Spleen (tissue), 11 donors: ENCODE data around the gene SMARCE1. TPM values are rescaled to one million over a fixed set of nuclear protein-coding genes. Genes with fewer than 3 reads are reported as not detected.
A peak's percentile ranks its signal among the peaks of the same experiment; 100 is the strongest.

Experiments used
- DNase-seq: peaks from one replicate; pipeline ENCODE4 v3.0.0-alpha.2; 2020
- H3K27ac ChIP-seq, 8 donors: fragments of 200-600 bp; sonication (generic) in 7 of 8; 1 replicate in 4 of 8; 2 replicates in 4 of 8; pipeline versions ENCODE4 v1.5.0 to v1.8.0; 2016 to 2021; ENCODE audit warnings: inconsistent platforms in 4 of 8, mild to moderate bottlenecking in 4 of 8, moderate library complexity in 1 of 8
- H3K27me3 ChIP-seq, 7 donors: fragments of 200-600 bp; sonication (generic) in 6 of 7; replicated peaks in 1 of 7; 1 replicate in 4 of 7; 2 replicates in 3 of 7; pipeline versions ENCODE4 v1.5.0 to v1.8.0; 2016 to 2021; ENCODE audit warnings: inconsistent platforms in 3 of 7, mild to moderate bottlenecking in 1 of 7
- H3K36me3 ChIP-seq, 6 donors: fragments of 200-600 bp; sonication (generic) in 5 of 6; 1 replicate in 4 of 6; 2 replicates in 2 of 6; pipeline versions ENCODE4 v1.5.0 to v1.8.0; 2016 to 2021; ENCODE audit warnings: inconsistent platforms in 2 of 6
- H3K4me1 ChIP-seq, 6 donors: fragments of 200-600 bp; sonication (generic) in 5 of 6; 1 replicate in 3 of 6; 2 replicates in 3 of 6; pipeline versions ENCODE4 v1.5.0 to v1.8.0; 2016 to 2021; ENCODE audit warnings: inconsistent platforms in 3 of 6
- H3K4me3 ChIP-seq, 8 donors: fragments of 200-600 bp; sonication (generic) in 7 of 8; 1 replicate in 4 of 8; 2 replicates in 4 of 8; pipeline versions ENCODE4 v1.5.0 to v1.8.0; 2016 to 2021; ENCODE audit warnings: inconsistent platforms in 4 of 8, mild to moderate bottlenecking in 4 of 8, moderate library complexity in 2 of 8
- H3K9me3 ChIP-seq, 8 donors: fragments of 200-600 bp; sonication (generic) in 7 of 8; 1 replicate in 4 of 8; 2 replicates in 4 of 8; pipeline versions ENCODE4 v1.5.0 to v1.8.0; 2016 to 2021; ENCODE audit warnings: inconsistent platforms in 4 of 8
- CTCF ChIP-seq, 11 experiments: fragments of 200-600 bp in 7 of 11; fragments of 450-650 bp in 4 of 11; sonication (generic) in 4 of 11; IDR thresholded peaks in 8 of 11; conservative IDR thresholded peaks in 3 of 11; 1 replicate in 7 of 11; 2 replicates in 4 of 11; pipeline versions ENCODE4 v1.4.0 to v1.8.0; 2016 to 2021; ENCODE audit warnings: antibody characterized with exemption in 11 of 11, inconsistent platforms in 4 of 11, mild to moderate bottlenecking in 1 of 11
- POLR2A ChIP-seq, 3 donors: fragments of 450-650 bp; IDR thresholded peaks; one replicate each; pipeline ENCODE4 v1.5.1; 2017; ENCODE audit warnings: antibody characterized with exemption in 3 of 3, mild to moderate bottlenecking in 1 of 3
- POLR2AphosphoS5 ChIP-seq, 3 donors: sonication (generic); formaldehyde crosslinking; IDR thresholded peaks; one replicate each; pipeline ENCODE4 v1.5.1; 2017; ENCODE audit warnings: antibody characterized with exemption in 3 of 3
- WGBS, 5 donors: extraction: QIAGEN DNeasy Blood & Tissue Kit in 3 of 5; methylation state at CpG; one replicate each; pipeline versions ENCODE4 v1.1.5 to v1.1.7; 2013 to 2018; 5-methylcytosine and 5-hydroxymethylcytosine counted together
- intact Hi-C: fragments of 100-400 bp; cut with DNase I; formaldehyde crosslinking; loops from one replicate; pipeline ENCODE4 v1.15.0; 2023; ENCODE audit warnings: low total_unique reads
- polyA plus RNA-seq, 3 donors: library from polyadenylated mRNA; stranded (reverse); fragments of 200-250 nt; gene quantifications; one replicate each; pipeline ENCODE4 v1.2.1, GENCODE V29; 2013
- total RNA-seq, 7 donors: library from RNA; depleted of rRNA in 3 of 7; stranded (reverse); fragments of >200 nt in 3 of 7; fragmentation: NEBNext Ultra II Directional in 4 of 7; extraction: Animal tissue kit (Norgen Biotek cat#: 25700) in 4 of 7; gene quantifications; one replicate each; pipeline versions ENCODE4 v1.1.0 to v1.2.1, GENCODE V29; 2016 to 2021
- donor health status: healthy with polysubstance abuse.
- donor health status: DM: no; HTN: no; CAD: no; lungs with moderate emphysema.
- donor health status: DM: no; HTN: no; CAD: no.
- donor health status: Bipolar disorder and iron deficiency.
- donor health status: healthy.
- donor health status: DM: no; HTN: no; CAD: no.
- donor health status: DM: yes; HTN: yes; CAD: no.

The SMARCE1 gene
- total and polyA plus RNA-seq, 10 donors: 74.2 to 126 (median 89.4) TPM

- Histone ChIP-seq H3K27me3 (no peaks in the 10 kb centered on the region), H3K4me1 (peaks cover 0 to 86% (median 17%) of the 10 kb centered on the region in 6 donors), H3K4me3 (no peak overlapping the region), H3K27ac (peak overlapping the region in 4 of 8 donors; percentile 46 to 77 (median 63)), H3K36me3 (no peaks in the 10 kb centered on the region), H3K9me3 (no peaks in the 10 kb centered on the region)
- TF ChIP-seq POLR2AphosphoS5 (IDR thresholded peaks at IDR 0.05) (no peak), POLR2A (IDR thresholded peaks at IDR 0.05) (no peak), CTCF (IDR thresholded peaks at IDR 0.05 in 8 of 11, conservative IDR thresholded peaks at IDR 0.05 in 3 of 11) (no peak)
- no peak for DNase-seq
- intact Hi-C loops: no loop called here
- 65 to 86% (median 74%) methylated on average over 6 of the region's 6 CpGs for WGBS, 5 donors
These were observed 39.5 kb downstream of the SMARCE1 start for GRCh38 chr17:40608061-40608581.

DNA sequence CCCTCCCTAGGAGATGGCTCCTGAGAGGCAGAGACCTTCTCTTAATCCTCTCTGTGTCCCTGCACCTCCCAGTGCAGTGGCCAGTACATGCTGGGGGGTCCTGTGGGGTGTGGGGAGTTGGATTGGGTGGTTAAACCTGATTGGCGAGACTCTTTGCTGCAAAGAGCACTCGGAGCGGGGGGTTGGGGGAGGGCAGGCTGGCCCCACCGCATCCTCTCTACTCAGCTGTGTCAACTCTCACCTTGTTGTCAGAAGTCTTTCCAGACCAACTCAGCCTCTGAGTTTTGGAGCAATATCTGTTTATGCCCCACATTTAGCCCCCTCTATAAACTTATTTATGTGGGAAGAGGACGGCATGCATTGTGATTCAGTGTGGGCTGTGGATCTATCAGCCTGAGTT is 40.0 kb downstream of the SMARCE1 start:
- Histone ChIP-seq H3K9me3 (no peaks in the 10 kb centered on the region), H3K4me1 (peaks cover 0 to 86% (median 17%) of the 10 kb centered on the region in 6 donors), H3K36me3 (no peaks in the 10 kb centered on the region), H3K27ac (peak overlapping the region in 4 of 8 donors; percentile 46 to 77 (median 63)), H3K27me3 (no peaks in the 10 kb centered on the region), H3K4me3 (no peak overlapping the region)
- intact Hi-C loops: no loop called here
- TF ChIP-seq POLR2A (IDR thresholded peaks at IDR 0.05) (no peak), POLR2AphosphoS5 (IDR thresholded peaks at IDR 0.05) (no peak), CTCF (IDR thresholded peaks at IDR 0.05 in 8 of 11, conservative IDR thresholded peaks at IDR 0.05 in 3 of 11) (no peak)
- WGBS, 5 donors: 74 to 94% (median 82%) methylated on average over 2 to 5 of the region's 5 CpGs
- no peak for DNase-seq

DNA sequence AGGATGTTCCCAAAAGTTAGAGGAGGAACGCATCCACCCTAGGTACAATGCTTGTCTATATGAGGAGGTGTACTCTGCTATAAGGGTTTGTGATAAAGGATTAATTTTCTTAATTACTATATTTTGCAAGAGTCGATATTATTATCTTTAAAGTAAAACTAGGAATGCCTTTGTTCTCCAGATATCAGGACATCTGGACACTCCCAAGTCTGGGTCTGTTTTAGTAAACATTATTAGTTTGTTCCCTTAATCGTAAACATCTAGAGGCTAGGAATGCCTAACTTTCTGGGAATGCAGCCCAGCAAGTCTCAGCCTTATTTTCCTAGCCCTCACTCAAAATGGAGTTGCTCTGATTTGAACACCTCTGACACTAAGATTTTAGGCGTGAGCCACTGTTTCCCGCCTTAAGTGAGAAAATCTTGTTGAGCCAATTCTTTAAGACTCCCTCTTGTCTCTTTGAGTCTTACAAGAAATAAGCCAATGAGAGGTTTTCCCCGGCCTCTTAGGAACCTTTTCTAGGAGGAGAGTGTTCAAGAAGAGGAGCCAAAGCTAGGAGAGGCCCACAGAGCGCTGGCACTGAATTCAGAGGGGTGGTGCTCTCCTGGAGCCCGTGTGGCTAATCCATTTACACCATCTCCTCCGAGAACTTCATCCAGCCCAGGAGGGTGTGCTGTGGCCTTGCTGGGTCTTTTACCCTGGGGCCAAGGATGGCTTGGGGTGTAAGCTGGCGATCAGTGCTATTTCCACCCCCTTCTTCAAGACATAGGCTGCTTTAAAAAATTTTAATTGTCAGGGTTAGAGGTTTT is 40.9 kb downstream of the SMARCE1 start:
- DNase-seq: no peak
- peaks cover 0 to 85% (median 12%) of the 10 kb centered on the region in 6 donors for H3K4me1 ChIP-seq
- H3K9me3 ChIP-seq: no peaks in the 10 kb centered on the region
- intact Hi-C loops: no loop called here
- no peak overlapping the region for H3K4me3 ChIP-seq
- no peaks in the 10 kb centered on the region for H3K36me3 ChIP-seq
- WGBS, 5 donors: 76 to 92% (median 86%) methylated on average over 7 to 10 of the region's 10 CpGs
- H3K27me3 ChIP-seq: no peaks in the 10 kb centered on the region
- H3K27ac ChIP-seq: peak overlapping the region in 4 of 8 donors; percentile 21 to 77 (median 63)
- no peak for TF ChIP-seq CTCF (IDR thresholded peaks at IDR 0.05 in 8 of 11, conservative IDR thresholded peaks at IDR 0.05 in 3 of 11)

- H3K36me3 ChIP-seq: no peaks in the 10 kb centered on the region
- intact Hi-C loops: no loop called here
- 79 to 92% (median 87%) methylated on average over 6 of the region's 6 CpGs for WGBS, 5 donors
- H3K9me3 ChIP-seq: no peaks in the 10 kb centered on the region
- peaks cover 0 to 89% (median 14%) of the 10 kb centered on the region in 6 donors for H3K4me1 ChIP-seq
- H3K27ac ChIP-seq: peak overlapping the region in 4 of 8 donors; percentile 8 to 77 (median 56)
- peak; percentile 57 for DNase-seq
- H3K4me3 ChIP-seq: no peak overlapping the region
- no peaks in the 10 kb centered on the region for H3K27me3 ChIP-seq
- TF ChIP-seq POLR2A (IDR thresholded peaks at IDR 0.05) (no peak), CTCF (IDR thresholded peaks at IDR 0.05 in 8 of 11, conservative IDR thresholded peaks at IDR 0.05 in 3 of 11) (no peak), POLR2AphosphoS5 (IDR thresholded peaks at IDR 0.05) (no peak)
These were observed 42.3 kb downstream of the SMARCE1 start for GRCh38 chr17:40605306-40605705.
